ENCODE data around the gene MYH9.
A peak's percentile ranks its signal among the peaks of the same experiment; 100 is the strongest.

Gene MYH9

DNA sequence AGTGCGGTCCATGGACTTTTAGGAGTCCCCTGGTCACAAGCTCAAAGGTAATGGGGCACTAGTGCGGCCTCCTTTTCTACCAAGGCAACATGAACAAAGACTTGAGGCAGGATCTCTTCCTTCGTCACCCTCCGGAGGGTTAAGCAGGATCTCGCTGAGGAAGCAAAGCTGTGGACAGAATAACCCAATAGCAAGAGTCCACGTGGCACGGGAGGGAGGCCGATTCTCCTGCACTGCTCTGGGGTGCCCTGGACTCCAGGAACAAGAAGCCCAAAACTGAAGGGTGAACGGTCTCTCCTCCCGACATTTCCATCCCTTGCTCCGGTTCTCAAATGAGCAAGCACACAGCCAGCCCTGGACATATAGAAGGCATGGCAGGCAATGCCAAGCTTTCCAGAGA, 20.7 kb downstream of the MYH9 start:
- TF ChIP-seq, protein P1, sequence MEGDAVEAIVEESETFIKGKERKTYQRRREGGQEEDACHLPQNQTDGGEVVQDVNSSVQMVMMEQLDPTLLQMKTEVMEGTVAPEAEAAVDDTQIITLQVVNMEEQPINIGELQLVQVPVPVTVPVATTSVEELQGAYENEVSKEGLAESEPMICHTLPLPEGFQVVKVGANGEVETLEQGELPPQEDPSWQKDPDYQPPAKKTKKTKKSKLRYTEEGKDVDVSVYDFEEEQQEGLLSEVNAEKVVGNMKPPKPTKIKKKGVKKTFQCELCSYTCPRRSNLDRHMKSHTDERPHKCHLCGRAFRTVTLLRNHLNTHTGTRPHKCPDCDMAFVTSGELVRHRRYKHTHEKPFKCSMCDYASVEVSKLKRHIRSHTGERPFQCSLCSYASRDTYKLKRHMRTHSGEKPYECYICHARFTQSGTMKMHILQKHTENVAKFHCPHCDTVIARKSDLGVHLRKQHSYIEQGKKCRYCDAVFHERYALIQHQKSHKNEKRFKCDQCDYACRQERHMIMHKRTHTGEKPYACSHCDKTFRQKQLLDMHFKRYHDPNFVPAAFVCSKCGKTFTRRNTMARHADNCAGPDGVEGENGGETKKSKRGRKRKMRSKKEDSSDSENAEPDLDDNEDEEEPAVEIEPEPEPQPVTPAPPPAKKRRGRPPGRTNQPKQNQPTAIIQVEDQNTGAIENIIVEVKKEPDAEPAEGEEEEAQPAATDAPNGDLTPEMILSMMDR (conservative IDR thresholded peaks at IDR 0.05): no peak
- no peak for TF ChIP-seq ZFX (IDR thresholded peaks at IDR 0.05)

DNA sequence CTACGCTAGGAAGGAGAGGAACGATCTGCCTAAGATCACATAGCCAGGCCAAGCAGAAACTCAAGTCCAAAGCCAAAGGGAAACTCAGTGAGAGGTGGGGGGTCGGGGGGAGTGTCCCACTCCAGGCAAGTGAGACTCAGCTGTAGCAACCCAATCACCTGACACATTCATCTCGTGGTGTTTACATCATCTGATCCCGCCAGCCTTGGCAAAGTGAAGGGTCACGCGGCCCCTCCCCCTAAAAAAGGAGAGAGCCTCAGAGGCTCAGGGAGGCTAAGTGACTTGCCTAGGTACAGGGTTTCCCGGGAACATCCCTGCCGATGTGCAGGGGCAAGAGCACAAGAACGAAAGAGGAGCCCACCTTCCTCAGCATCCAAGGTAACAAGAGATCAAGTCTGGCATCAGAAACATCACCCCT, 21.5 kb downstream of the MYH9 start:
- no peak for TF ChIP-seq ZFX (IDR thresholded peaks at IDR 0.05)
- TF ChIP-seq, protein P1 (conservative IDR thresholded peaks at IDR 0.05): no peak
- no peak overlapping the region for H3K27ac ChIP-seq

More for the DNA sequence above, 20.7 kb downstream of the MYH9 start:
- no peak overlapping the region; the same call in 1 of the 2 replicates for H3K27ac ChIP-seq

DNA sequence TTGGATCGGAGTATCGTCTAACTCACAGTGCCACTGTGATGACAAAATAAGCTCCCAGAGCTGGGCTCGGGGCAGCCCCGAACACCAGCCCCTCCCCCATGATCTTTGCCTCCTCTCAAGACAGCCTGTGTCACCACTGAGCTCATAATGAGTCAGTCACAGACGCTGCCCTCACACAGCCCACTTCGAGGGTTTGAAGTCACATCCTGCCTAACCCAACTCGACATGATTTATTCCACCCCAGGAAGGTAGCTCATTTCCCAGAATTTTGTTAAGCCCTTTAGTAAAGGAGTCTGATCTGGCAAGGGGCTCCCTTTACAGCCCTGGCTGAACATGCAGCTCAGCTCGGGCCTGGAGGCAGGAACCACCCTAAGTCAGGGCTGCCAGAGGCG, 22.8 kb downstream of the MYH9 start:
- no peak overlapping the region for H3K27ac ChIP-seq
- TF ChIP-seq, protein P1 (conservative IDR thresholded peaks at IDR 0.05): no peak
- TF ChIP-seq ZFX (IDR thresholded peaks at IDR 0.05): no peak

DNA sequence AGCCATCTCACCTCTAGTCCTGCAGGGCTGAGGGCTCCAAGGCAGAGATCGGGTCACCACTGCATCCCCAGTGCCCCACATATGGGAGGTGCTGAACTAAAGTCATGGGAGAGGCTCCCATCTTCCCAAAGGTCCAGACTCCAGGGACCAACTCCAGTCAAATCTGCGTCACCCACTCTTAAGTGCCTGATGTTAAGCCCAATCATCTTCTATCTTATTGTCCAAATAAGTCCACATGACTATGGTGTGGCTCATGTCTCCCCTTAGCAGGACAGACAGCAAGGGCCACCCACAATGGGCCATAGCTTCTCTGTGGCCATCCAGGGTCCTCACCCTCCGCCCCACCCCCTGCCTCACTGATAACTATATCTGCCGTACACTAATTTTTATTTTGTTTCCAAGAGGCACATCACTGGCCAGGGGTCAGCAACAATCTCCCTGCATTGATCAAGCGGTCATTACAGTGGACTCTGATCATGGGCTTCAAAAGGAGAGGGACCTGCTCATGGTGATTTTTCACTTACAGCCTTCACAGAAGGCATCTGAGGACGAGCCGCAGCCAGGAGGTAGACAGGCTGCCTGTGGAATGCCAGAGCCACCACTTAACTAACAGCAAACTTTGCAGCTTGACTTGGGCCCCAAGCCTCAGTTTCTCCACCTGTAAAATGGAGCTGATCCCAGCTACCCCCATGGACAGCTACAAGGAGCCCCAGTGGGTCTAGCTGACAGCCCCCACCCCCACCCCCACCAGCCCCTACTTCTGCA, 23.3 kb downstream of the MYH9 start:
- TF ChIP-seq, protein P1 (conservative IDR thresholded peaks at IDR 0.05): no peak
- no peak for TF ChIP-seq ZFX (IDR thresholded peaks at IDR 0.05)
- H3K27ac ChIP-seq: peak overlapping the region; percentile 62

DNA sequence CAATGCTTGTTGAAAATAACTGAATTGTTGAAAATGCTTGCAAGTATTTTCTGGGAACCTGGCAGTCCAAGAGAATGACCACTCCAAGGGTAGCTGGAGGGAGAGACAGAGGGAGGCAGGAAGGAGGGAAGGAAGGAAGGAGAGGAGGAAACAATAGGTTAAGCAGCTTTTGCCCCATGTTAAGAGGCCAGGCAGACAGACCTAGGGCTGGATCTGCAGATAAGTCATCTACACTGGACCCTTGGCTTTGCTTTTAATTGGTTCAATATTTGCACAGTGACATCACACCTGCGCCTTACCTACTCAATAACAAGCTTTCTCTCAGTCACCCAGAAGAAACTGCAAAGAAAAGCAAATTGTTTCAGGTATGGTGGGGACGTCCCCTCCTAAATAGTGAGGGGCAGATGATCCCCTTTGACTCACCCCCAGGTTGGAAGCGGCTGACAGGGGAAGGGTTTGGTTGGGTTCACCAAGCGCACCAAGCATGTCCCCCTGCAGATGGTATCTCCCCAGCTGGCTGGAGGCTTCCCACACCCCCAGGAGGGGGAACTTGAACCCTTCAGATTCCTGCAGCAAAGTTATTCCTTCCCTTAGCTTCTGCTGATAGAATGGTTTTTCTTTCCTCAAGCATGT, 24.3 kb downstream of the MYH9 start:
- peak overlapping the region; percentile 62 for H3K27ac ChIP-seq
- TF ChIP-seq, protein P1 (conservative IDR thresholded peaks at IDR 0.05): no peak
- TF ChIP-seq ZFX (IDR thresholded peaks at IDR 0.05): no peak

DNA sequence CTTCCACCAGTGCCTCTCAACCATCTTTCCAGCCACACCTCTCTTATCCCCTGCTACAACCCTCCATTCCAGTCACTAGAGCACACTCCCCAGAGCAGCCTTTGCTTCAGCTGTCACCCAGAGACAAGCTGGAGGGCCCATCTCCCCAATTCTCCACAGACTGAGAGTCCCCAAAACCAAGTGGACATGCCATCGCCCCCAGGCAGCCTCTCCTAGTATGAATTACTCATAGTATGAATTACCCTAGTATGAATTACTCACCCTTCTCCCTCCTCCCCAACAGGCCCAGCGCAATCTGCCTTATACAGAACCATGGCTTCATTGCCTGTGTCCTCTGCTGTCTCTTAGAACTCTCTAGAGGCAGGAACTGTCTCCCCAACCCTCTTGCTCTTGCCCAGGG, 24.8 kb downstream of the MYH9 start:
- TF ChIP-seq ZFX (IDR thresholded peaks at IDR 0.05): no peak
- TF ChIP-seq, protein P1 (conservative IDR thresholded peaks at IDR 0.05): no peak
- H3K27ac ChIP-seq: peak overlapping the region; percentile 62

DNA sequence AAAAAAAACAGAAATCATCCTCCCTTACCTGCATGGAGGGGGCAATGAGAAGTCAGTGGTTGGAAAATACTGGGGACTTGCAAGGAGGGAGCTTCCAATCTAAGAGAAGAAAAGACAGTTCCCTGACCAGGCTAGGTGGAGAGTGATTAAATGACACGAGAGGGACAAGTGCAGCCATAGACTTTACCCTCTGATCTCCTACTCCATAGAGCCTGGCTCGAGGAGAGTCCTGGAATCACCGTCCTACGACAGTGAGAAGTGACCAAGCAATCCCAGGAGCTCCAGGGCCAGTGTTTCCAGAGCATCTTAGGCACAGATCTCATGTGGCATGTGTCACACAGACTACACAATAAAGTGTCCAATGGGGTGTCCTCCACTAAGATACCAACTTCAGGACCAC, 25.7 kb downstream of the MYH9 start:
- no peak overlapping the region; the same call in 1 of the 2 replicates for H3K27ac ChIP-seq

More for the DNA sequence above, 25.7 kb downstream of the MYH9 start:
- TF ChIP-seq ZFX (IDR thresholded peaks at IDR 0.05): no peak
- TF ChIP-seq, protein P1 (conservative IDR thresholded peaks at IDR 0.05): no peak
